Measurements from ENCODE around the gene PCDHB11.
A peak's percentile ranks its signal among the peaks of the same experiment; 100 is the strongest.
"Not testable (repeated sequence)": the region's sequence is repeated elsewhere in the genome, so short reads cannot be mapped to it uniquely, and the experiment has no call there.

The PCDHB11 gene

DNA sequence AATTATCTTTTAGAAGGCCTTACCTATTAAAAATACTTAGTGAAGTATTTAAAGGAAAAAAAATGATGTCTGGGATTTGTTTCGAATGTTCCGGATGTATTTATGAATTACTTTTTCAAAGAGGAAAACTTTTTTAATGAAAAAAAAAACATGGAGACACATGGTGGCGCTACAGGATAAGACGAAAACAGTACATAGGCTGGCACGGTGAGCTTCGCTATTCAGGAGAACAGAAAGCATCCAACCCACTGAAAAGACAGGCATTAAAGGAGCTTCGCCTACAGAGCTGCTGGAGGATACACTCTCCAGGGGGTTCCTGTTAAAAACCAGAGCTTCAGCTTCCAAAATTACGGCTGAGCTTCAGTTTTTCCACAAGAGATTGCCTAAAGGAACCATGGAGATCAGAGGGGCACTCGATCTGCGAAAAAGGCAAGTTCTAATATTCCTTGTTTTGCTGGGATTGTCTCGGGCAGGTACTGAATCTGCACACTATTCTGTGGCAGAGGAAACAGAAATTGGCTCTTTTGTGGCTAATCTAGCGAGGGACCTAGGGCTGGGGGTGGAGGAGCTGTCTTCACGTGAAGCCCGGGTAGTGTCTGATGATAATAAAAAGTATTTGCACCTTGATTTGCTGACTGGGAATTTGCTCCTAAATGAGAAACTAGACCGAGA lies 23.8 kb downstream of the PCDHB11 start, which contains the start of gene PCDHB14:
Gene PCDHB14 (plus strand): TSS at position 232 of the 672 bp plus-strand sequence. CDS start 163 bp downstream, at position 395.
- Histone ChIP-seq H3K36me3 (no peaks in the 10 kb centered on the region), H3K9me3 (no peaks in the 10 kb centered on the region), H3K4me3 (ENCODE audit: low read depth, low read length) (peak within 1 kb of the TSS; percentile 45), H3K27me3 (no peaks in the 10 kb centered on the region), H3K4me1 (peaks cover 3% of the 10 kb centered on the region; the same call in 1 of the 2 replicates)
- DNase-seq, result peak; percentile 55
- TF ChIP-seq, protein P1, sequence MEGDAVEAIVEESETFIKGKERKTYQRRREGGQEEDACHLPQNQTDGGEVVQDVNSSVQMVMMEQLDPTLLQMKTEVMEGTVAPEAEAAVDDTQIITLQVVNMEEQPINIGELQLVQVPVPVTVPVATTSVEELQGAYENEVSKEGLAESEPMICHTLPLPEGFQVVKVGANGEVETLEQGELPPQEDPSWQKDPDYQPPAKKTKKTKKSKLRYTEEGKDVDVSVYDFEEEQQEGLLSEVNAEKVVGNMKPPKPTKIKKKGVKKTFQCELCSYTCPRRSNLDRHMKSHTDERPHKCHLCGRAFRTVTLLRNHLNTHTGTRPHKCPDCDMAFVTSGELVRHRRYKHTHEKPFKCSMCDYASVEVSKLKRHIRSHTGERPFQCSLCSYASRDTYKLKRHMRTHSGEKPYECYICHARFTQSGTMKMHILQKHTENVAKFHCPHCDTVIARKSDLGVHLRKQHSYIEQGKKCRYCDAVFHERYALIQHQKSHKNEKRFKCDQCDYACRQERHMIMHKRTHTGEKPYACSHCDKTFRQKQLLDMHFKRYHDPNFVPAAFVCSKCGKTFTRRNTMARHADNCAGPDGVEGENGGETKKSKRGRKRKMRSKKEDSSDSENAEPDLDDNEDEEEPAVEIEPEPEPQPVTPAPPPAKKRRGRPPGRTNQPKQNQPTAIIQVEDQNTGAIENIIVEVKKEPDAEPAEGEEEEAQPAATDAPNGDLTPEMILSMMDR (IDR thresholded peaks at IDR 0.05; ENCODE audit: low read depth, low read length), result peak; percentile 62

DNA sequence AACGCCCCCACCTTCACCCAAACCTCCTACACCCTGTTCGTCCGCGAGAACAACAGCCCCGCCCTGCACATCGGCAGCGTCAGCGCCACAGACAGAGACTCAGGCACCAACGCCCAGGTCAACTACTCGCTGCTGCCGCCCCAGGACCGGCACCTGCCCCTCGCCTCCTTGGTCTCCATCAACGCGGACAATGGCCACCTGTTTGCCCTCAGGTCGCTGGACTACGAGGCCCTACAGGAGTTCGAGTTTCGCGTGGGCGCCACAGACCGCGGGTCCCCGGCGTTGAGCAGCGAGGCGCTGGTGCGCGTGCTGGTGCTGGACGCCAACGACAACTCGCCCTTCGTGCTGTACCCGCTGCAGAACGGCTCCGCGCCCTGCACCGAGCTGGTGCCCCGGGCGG lies 25.4 kb downstream of the PCDHB11 start:
- H3K4me3 ChIP-seq (ENCODE audit: low read depth, low read length); H3K27me3 ChIP-seq; H3K4me1 ChIP-seq; H3K9me3 ChIP-seq; H3K36me3 ChIP-seq; DNase-seq: not testable (repeated sequence)

DNA sequence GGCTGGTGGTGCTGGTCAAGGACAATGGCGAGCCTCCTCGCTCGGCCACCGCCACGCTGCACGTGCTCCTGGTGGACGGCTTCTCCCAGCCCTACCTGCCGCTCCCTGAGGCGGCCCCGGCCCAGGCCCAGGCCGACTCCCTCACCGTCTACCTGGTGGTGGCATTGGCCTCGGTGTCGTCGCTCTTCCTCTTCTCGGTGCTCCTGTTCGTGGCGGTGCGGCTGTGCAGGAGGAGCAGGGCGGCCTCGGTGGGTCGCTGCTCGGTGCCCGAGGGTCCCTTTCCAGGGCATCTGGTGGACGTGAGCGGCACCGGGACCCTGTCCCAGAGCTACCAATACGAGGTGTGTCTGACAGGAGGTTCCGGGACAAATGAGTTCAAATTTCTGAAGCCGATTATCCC lies 26.0 kb downstream of the PCDHB11 start:
- H3K36me3 ChIP-seq, result not testable (repeated sequence)

DNA sequence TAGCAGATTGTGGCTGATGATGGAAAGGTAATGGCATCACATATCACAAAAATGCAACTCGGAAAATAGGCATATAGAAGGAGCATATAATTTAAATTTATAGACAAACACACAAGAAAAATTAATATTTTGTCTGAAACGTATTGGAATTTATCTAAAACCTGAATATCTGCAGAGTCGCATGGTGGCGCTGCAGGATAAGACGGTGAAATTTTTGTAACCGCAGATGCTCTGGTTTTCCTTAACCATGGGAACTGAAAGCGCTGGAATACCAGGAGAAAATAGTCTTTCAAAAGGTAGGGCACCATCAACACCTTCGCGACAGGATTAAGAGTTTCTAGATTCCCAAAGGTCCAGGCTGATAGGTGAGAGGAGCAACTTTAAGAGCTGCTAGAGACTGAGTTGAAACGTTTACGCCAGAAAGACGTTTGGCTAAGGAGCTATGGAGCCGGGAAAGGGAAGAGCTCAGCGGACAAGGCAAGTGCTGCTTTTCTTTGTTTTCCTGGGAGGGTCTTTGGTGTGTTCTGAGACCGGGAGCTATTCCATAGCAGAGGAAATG lies 34.8 kb downstream of the PCDHB11 start:
- DNase-seq, result peak; percentile 57
- Histone ChIP-seq H3K27me3 (no peaks in the 10 kb centered on the region), H3K4me1 (no peaks in the 10 kb centered on the region), H3K9me3 (no peaks in the 10 kb centered on the region), H3K4me3 (ENCODE audit: low read depth, low read length) (peak overlapping the region; percentile 63), H3K36me3 (no peaks in the 10 kb centered on the region)
- TF ChIP-seq, protein P1 (IDR thresholded peaks at IDR 0.05; ENCODE audit: low read depth, low read length), result peak; percentile 76

More for the DNA sequence above, 26.0 kb downstream of the PCDHB11 start:
- H3K4me3 ChIP-seq (ENCODE audit: low read depth, low read length); H3K4me1 ChIP-seq; H3K9me3 ChIP-seq; DNase-seq; H3K27me3 ChIP-seq: not testable (repeated sequence)

DNA sequence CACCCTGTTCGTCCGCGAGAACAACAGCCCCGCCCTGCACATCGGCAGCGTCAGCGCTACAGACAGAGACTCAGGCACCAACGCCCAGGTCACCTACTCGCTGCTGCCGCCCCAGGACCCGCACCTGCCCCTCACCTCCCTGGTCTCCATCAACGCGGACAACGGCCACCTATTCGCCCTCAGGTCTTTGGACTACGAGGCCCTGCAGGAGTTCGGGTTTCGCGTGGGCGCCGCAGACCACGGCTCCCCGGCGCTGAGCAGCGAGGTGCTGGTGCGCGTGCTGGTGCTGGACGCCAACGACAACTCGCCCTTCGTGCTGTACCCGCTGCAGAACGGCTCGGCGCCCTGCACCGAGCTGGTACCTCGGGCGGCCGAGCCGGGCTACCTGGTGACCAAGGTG lies 36.5 kb downstream of the PCDHB11 start:
- DNase-seq; H3K9me3 ChIP-seq; H3K36me3 ChIP-seq; H3K4me1 ChIP-seq; H3K27me3 ChIP-seq; H3K4me3 ChIP-seq (ENCODE audit: low read depth, low read length): not testable (repeated sequence)

DNA sequence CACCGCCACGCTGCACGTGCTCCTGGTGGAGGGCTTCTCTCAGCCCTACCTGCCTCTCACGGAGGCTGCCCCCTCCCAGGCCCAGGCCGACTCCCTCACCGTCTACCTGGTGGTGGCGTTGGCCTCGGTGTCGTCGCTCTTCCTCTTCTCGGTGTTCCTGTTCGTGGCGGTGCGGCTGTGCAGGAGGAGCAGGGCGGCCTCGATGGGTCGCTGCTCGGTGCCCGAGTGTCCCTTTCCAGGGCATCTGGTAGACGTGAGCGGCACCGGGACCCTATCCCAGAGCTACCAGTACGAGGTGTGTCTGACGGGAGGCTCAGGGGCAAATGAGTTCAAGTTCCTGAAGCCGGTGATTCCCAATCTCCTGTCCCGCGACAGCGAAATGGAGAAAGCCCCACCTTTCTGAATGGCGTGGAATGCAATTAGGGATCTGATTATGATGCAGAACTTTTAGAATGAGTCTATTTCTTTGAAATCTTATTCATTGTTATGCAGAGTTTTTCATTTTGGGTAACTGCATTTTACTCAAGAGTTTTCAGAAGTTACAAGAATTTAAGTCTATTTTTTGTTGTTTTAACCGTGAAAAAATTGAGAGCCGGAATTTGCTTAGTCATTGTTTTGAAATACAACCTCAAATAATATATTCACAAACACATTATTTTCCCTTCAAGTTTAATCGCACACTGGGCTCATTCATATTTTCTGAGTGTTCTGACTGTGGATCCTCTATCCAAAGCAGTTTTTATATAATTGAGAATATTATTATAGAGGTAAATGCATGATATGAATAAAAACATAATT lies 37.3 kb downstream of the PCDHB11 start:
- H3K4me3 ChIP-seq (ENCODE audit: low read depth, low read length), result no peak overlapping the region
- TF ChIP-seq, protein P1 (IDR thresholded peaks at IDR 0.05; ENCODE audit: low read depth, low read length), result no peak
- no peaks in the 10 kb centered on the region; the same call in 1 of the 2 replicates for H3K9me3 ChIP-seq
- DNase-seq, result no peak
- H3K4me1 ChIP-seq, result no peaks in the 10 kb centered on the region
- no peaks in the 10 kb centered on the region for H3K36me3 ChIP-seq
- H3K27me3 ChIP-seq, result no peaks in the 10 kb centered on the region

DNA sequence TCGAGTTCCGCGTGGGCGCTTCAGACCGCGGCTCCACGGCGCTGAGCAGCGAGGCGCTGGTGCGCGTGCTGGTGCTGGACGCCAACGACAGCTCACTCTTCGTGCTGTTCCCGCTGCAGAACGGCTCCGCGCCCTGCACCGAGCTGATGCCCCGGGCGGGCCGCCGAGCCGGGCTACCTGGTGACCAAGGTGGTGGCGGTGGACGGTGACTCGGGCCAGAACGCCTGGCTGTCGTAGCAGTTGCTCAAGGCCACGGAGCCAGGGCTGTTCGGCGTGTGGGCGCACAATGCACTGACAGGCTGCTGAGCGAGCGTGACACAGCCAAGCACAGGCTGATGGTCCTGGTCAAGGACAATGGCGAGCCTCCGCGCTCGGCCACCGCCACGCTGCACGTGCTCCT lies 42.1 kb downstream of the PCDHB11 start:
- Histone ChIP-seq H3K4me3 (ENCODE audit: low read depth, low read length) (no peak overlapping the region), H3K27me3 (no peaks in the 10 kb centered on the region), H3K9me3 (no peaks in the 10 kb centered on the region; the same call in 1 of the 2 replicates), H3K36me3 (no peaks in the 10 kb centered on the region), H3K4me1 (no peaks in the 10 kb centered on the region)
- TF ChIP-seq, protein P1 (IDR thresholded peaks at IDR 0.05; ENCODE audit: low read depth, low read length), result no peak
- DNase-seq, result no peak
